Urinary bladder (tissue), 4 donors: ENCODE data around the gene SMTNL2. TPM values are rescaled to one million over a fixed set of nuclear protein-coding genes. Genes with fewer than 3 reads are reported as not detected.

ENCODE experiments used
- DNase-seq: peaks from one replicate; pipeline ENCODE4 v3.0.0-alpha.2; 2015; ENCODE audit errors: extremely low spot score
- H3K27ac ChIP-seq: one replicate; pipeline ENCODE4 v1.5.1; 2013; ENCODE audit warnings: low read depth, mild to moderate bottlenecking, moderate library complexity
- H3K36me3 ChIP-seq: one replicate; pipeline ENCODE4 v1.6.1; 2013; ENCODE audit warnings: mild to moderate bottlenecking, moderate library complexity; ENCODE audit not compliant: insufficient read depth
- H3K4me1 ChIP-seq: one replicate; pipeline ENCODE4 v1.6.1; 2013; ENCODE audit warnings: mild to moderate bottlenecking, moderate library complexity; ENCODE audit not compliant: insufficient read depth
- H3K4me3 ChIP-seq: one replicate; pipeline ENCODE4 v1.5.1; 2013; ENCODE audit warnings: low read depth, low read length
- WGBS: extraction: QIAGEN DNeasy Blood & Tissue Kit; methylation state at CpG from one replicate; pipeline ENCODE4 v1.1.7; 2013; 5-methylcytosine and 5-hydroxymethylcytosine counted together
- polyA plus RNA-seq: library from polyadenylated mRNA; stranded (reverse); fragments of 200-250 nt; gene quantifications from one replicate; pipeline ENCODE4 v1.2.3, GENCODE V29; 2013
- total RNA-seq: library from RNA; depleted of rRNA; stranded (reverse); fragments of >200 nt; gene quantifications from one replicate; pipeline ENCODE4 v1.2.3, GENCODE V29; 2014
- donor health status: healthy with polysubstance abuse.
- donor health status: healthy.

The SMTNL2 gene
- total RNA-seq (8.0 TPM), polyA plus RNA-seq (5.0 TPM)

GRCh38 chr17:4584101-4584916 lies at the start of gene SMTNL2:
Gene SMTNL2, plus strand, starts transcription at chr17:4584529. Its CDS starts 77 bp downstream, at chr17:4584606.
- under 1% methylated on average over 100 of the region's 100 CpGs for WGBS
- H3K27ac ChIP-seq: no peak within 1 kb of the TSS
- no peaks in the 10 kb centered on the region for H3K4me1 ChIP-seq
- peak within 1 kb of the TSS; percentile 43 for H3K4me3 ChIP-seq
- no peaks in the 10 kb centered on the region for H3K36me3 ChIP-seq
- DNase-seq: no peak

- WGBS: 79% methylated on average over 27 of the region's 27 CpGs
- H3K4me3 ChIP-seq: no peak overlapping the region
- no peak for DNase-seq
- H3K4me1 ChIP-seq: no peaks in the 10 kb centered on the region
- no peak overlapping the region for H3K27ac ChIP-seq
- peaks cover 2% of the 10 kb centered on the region for H3K36me3 ChIP-seq
These were observed 49.2 kb upstream of the SMTNL2 start for GRCh38 chr17:4534928-4535666.

DNA sequence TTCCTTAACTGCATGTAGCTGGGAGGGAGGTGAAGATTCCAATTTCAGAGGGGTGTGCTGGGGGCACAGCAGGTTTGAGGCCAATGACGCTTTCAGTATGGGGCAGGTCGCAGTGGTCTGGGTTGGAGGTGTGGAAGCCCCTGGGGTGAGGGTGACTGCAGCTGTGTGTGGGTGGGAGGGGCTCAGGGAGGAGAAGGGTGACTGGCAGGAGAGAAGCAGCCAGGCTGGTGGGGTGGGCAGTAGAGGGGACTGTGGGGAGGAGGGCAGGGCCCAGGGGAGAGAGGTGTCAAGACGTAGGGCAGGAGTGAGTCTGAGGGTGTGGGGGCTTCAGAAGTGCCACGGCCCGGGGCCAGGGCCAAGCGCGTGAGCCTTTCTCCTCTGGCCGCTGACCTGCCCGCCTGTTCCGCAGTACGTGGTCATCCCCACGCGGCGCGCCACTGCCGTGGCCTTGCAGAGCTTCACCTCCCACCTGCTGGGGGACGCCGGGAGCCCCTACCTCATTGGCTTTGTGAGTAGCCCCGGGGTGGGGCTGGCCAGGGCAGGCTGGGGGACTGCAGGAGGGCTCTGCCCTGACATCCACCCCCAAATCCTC lies 48.6 kb upstream of the SMTNL2 start:
- Histone ChIP-seq H3K4me3 (no peak overlapping the region), H3K36me3 (peaks cover 2% of the 10 kb centered on the region), H3K4me1 (no peaks in the 10 kb centered on the region), H3K27ac (no peak overlapping the region)
- WGBS: 56% methylated on average over 19 of the region's 19 CpGs
- no peak for DNase-seq

DNA sequence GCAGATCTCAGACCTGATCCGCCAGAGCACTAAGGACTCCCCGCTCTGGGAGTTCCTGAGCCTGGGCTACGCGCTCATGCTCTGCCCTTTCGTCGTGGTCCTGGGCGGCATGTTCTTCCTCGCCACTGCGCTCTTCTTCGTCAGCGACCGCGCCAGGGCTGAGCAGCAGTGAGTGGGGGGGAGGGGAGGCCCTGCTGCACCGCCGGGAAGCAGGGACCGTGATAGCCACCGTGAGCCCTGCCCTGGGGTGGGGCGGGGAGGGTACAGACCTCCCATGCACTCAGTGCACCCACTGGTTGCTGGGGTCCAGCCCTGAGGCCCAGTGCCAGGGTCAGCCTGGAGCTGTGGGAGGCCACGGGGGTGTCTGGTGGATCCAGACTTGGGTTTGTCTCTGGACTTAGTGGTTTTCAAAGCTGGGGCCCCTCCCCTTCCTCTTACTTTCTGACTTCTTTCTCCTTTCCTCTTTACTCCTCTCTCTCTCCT lies 48.0 kb upstream of the SMTNL2 start:
- H3K36me3 ChIP-seq: peaks cover 2% of the 10 kb centered on the region
- 40% methylated on average over 19 of the region's 19 CpGs for WGBS
- no peaks in the 10 kb centered on the region for H3K4me1 ChIP-seq
- no peak for DNase-seq
- H3K4me3 ChIP-seq: no peak overlapping the region
- H3K27ac ChIP-seq: no peak overlapping the region

- WGBS: 47% methylated on average over 18 of the region's 18 CpGs
- no peak for DNase-seq
- no peak overlapping the region for H3K27ac ChIP-seq
- H3K4me1 ChIP-seq: no peaks in the 10 kb centered on the region
- H3K36me3 ChIP-seq: peaks cover 2% of the 10 kb centered on the region
- no peak overlapping the region for H3K4me3 ChIP-seq
These were observed 47.5 kb upstream of the SMTNL2 start for GRCh38 chr17:4536742-4537411.

- no peak for DNase-seq
- 79% methylated on average over 19 of the region's 19 CpGs for whole genome bisulfite sequencing
- Histone ChIP-seq H3K27ac (no peak overlapping the region), H3K36me3 (peaks cover 7% of the 10 kb centered on the region), H3K4me3 (no peak overlapping the region), H3K4me1 (no peaks in the 10 kb centered on the region)
These were observed 46.7 kb upstream of the SMTNL2 start for GRCh38 chr17:4537451-4538235.

DNA sequence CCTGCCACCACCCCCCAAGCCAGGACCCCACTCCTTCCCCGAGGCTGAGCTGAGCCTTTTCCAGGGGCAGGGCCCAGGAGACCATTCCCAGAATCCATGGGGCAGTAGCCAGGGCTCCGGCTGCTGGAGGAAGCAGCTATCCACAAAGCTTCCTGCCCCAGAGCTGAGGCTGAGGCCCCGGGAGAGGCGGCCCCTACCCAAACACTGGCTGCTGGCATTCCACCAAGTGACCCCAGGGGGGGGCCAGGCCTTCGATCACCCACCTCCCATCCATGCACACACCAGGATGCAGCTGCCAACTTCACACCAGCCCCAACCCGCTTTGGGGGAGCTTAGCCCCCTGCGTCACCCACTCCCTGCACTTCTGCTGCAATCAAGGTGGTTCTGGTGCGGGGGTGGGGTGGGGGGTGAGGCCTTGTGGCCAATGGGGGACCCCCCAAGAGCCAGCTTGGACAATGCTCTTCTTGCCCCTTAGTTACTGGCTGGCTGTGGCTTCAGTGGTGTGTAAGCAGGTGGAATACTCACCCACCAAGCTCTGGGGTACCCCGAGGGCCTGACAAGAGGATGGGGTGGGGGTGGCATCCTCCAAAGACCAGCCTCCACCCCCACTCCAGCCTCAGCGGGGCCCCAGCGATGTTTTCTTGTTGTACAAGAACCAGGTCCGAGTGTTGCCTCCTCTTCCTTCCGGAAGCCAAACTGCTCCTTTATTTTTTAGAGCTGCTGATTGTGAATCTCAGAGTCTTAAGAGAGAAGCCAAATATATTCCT lies 45.9 kb upstream of the SMTNL2 start:
- Histone ChIP-seq H3K36me3 (peaks cover 8% of the 10 kb centered on the region), H3K4me3 (no peak overlapping the region), H3K4me1 (no peaks in the 10 kb centered on the region), H3K27ac (no peak overlapping the region)
- no peak for DNase-seq
- WGBS: 77% methylated on average over 13 of the region's 13 CpGs

DNA sequence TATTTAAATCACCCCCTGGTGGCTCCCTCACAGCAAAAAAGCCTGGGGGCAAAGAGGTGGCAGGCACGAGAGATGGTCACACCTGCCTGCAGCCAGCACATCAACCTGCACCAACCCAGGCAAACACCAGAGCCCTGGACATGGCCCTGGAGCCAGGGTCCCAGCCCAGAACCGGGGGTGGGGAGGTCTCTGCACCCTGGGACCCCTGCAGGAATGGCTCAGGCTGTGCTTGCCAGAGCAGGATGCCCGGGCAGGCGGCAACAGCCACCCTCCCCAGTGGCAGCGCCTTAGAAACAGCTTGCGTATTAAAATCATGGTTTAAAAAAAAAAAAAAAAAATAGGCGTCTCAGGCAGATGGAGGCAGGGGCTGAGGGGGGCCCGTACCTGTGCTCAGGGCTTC lies 45.3 kb upstream of the SMTNL2 start:
- no peak for DNase-seq
- H3K27ac ChIP-seq: no peak overlapping the region
- no peaks in the 10 kb centered on the region for H3K4me1 ChIP-seq
- H3K4me3 ChIP-seq: no peak overlapping the region
- WGBS: 88% methylated on average over 8 of the region's 8 CpGs
- H3K36me3 ChIP-seq: peaks cover 8% of the 10 kb centered on the region

DNA sequence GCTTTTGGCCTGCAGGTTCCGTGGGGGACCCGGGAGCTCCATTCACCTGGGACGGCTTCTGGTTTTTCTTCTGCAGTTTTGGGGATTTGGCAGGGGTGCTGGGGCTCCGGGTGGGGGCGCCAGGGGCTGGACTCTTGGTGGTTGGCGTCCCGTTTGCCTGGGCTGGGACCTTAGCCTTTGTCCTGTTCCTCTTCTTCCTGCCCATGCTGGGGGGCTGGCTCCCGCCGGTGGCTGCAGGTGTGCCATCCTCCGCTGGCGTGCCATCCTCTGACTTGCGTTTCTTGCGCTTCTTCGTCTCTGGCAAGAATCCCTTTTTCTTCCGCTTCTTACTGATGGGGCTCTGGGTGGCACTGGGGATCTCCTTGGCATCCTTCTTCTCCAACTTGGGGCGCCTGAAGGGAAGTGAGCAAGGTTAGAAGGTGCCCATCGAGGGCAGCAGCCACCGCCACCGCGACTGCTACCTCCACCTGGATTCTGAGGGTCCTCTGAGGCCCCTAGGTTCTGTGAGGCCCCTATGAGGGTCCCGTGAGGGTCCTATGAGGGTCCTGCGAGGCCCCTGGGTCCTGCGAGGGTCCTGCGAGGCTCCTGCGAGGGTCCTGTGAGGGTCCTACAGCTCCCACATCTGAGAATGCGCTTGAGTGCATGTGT lies 44.6 kb upstream of the SMTNL2 start:
- H3K27ac ChIP-seq: no peak overlapping the region
- WGBS: 91% methylated on average over 26 of the region's 26 CpGs
- H3K4me3 ChIP-seq: no peak overlapping the region
- no peaks in the 10 kb centered on the region for H3K4me1 ChIP-seq
- H3K36me3 ChIP-seq: peaks cover 8% of the 10 kb centered on the region
- DNase-seq: no peak

- Histone ChIP-seq H3K36me3 (peaks cover 9% of the 10 kb centered on the region), H3K4me3 (no peak overlapping the region), H3K27ac (no peak overlapping the region), H3K4me1 (no peaks in the 10 kb centered on the region)
- WGBS: 81% methylated on average over 14 of the region's 14 CpGs
- no peak for DNase-seq
These were observed 44.1 kb upstream of the SMTNL2 start for GRCh38 chr17:4540224-4540651.

DNA sequence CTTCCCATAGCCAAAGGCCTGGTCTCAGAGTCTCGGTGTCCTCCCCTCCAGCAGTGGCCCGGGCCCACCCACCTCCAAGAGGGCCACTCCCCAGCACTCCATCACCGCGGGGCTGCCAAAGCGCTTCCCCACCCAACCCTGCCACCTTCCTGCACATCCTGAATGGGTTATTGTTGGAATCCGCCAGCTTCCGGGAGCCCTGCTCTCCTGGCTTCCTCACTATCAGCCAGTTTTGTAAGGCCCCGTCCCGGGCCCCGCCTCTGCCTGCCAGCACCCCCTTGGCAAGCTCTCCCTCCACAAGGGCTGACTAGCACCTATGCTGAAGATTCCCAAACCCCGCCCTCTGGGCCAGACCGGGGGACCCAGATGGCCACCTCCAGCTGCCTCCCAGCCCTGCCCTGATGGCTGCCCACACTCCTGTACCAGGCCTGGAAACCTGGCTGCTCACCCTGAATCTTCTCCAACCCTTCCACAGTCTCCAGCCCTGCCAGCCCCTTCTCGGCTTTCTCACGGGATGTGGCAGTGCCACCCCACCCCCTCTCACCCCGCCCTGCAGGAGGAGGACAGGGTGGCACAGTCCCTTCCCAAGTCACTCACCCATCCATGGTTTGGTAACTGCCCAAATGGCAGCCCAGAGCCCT lies 43.5 kb upstream of the SMTNL2 start:
- peaks cover 9% of the 10 kb centered on the region for H3K36me3 ChIP-seq
- no peaks in the 10 kb centered on the region for H3K4me1 ChIP-seq
- no peak overlapping the region for H3K27ac ChIP-seq
- DNase-seq: no peak
- WGBS: 75% methylated on average over 15 of the region's 15 CpGs
- no peak overlapping the region for H3K4me3 ChIP-seq
